Mammary epithelial cell (primary cell): ENCODE measurements around the gene FBXL17.

ENCODE experiments used
- CTCF ChIP-seq, 2 donors: IDR thresholded peaks in 1 of 2; conservative IDR thresholded peaks in 1 of 2; 2 replicates each; pipeline ENCODE4 v1.5.1; 2011 to 2012; ENCODE audit warnings: inconsistent platforms in 2 of 2, low read length in 2 of 2, mild to moderate bottlenecking in 2 of 2, control low read depth in 1 of 2, low read depth in 1 of 2; ENCODE audit not compliant: insufficient read depth in 1 of 2; ENCODE audit errors: extremely low read depth in 1 of 2
- EZH2 ChIP-seq: IDR thresholded peaks from 2 replicates; pipeline ENCODE4 v1.6.1; 2012; ENCODE audit warnings: low read length, inconsistent platforms, borderline replicate concordance

- TF ChIP-seq CTCF (conservative IDR thresholded peaks at IDR 0.05 in 1 of 2, IDR thresholded peaks at IDR 0.05 in 1 of 2; ENCODE audit: extremely low read depth in 1 of 2, insufficient read depth in 1 of 2, low read depth in 1 of 2, low read length in 2 of 2) = no peak
- no peak for TF ChIP-seq EZH2
These were observed 277.4 kb downstream of the FBXL17 start for GRCh38 chr5:108104448-108104847.
